Keratinocyte (primary cell): ENCODE results near the gene CHST10. TPM values are rescaled to one million over a fixed set of nuclear protein-coding genes. Genes with fewer than 3 reads are reported as not detected.

Experiments used
- DNase-seq: peaks from one replicate; pipeline ENCODE4 v3.0.0-alpha.2; 2011; ENCODE audit warnings: low read depth, missing footprints, low spot score
- FAIRE-seq: peaks from 2 replicates; lab custom pipeline; 2011; peaks lifted over from hg19 to GRCh38; lab: Jason Lieb, UNC
- H2AFZ ChIP-seq: 2 replicates; pipeline ENCODE4 v1.6.0; 2012; ENCODE audit warnings: low read length, control low read depth, inconsistent platforms; ENCODE audit not compliant: control insufficient read depth
- H3K27ac ChIP-seq: 2 replicates; pipeline ENCODE4 v1.5.1; 2011; ENCODE audit warnings: low read length; ENCODE audit not compliant: control insufficient read depth, insufficient read depth
- H3K27me3 ChIP-seq: 3 replicates; pipeline ENCODE4 v1.6.0; 2011; ENCODE audit warnings: low read length; ENCODE audit not compliant: control insufficient read depth, insufficient read depth; ENCODE audit errors: extremely low read depth
- H3K36me3 ChIP-seq, 2 experiments: 2 replicates in 1 of 2; 3 replicates in 1 of 2; pipeline ENCODE4 v1.5.1; 2011; ENCODE audit warnings: low read length in 2 of 2, mild to moderate bottlenecking in 1 of 2; ENCODE audit not compliant: control insufficient read depth in 2 of 2, insufficient read depth in 2 of 2; ENCODE audit errors: extremely low read depth in 1 of 2
- H3K4me1 ChIP-seq: 3 replicates; pipeline ENCODE4 v1.5.1; 2011; ENCODE audit warnings: low read length; ENCODE audit not compliant: control insufficient read depth, insufficient read depth; ENCODE audit errors: extremely low read depth
- H3K4me2 ChIP-seq: 3 replicates; pipeline ENCODE4 v1.6.0; 2011; ENCODE audit warnings: low read depth, low read length; ENCODE audit not compliant: control insufficient read depth, insufficient read depth; ENCODE audit errors: extremely low read depth
- H3K4me3 ChIP-seq, 3 experiments: fragments of 200-600 bp in 1 of 3; sonication (generic) in 1 of 3; 2 replicates in 2 of 3; 3 replicates in 1 of 3; pipeline ENCODE4 v1.5.1; 2011 to 2016; ENCODE audit warnings: low read length in 3 of 3, mild to moderate bottlenecking in 3 of 3, control low read depth in 2 of 3, inconsistent platforms in 1 of 3, low read depth in 1 of 3, mixed read lengths in 1 of 3, mixed run types in 1 of 3, moderate library complexity in 1 of 3; ENCODE audit not compliant: control insufficient read depth in 2 of 3, insufficient read depth in 2 of 3; ENCODE audit errors: extremely low read depth in 1 of 3
- H3K79me2 ChIP-seq: 2 replicates; pipeline ENCODE4 v1.6.0; 2012; ENCODE audit warnings: low read length; ENCODE audit not compliant: control insufficient read depth, insufficient read depth
- H3K9ac ChIP-seq: 3 replicates; pipeline ENCODE4 v1.6.0; 2011; ENCODE audit warnings: low read length; ENCODE audit not compliant: control insufficient read depth, insufficient read depth; ENCODE audit errors: extremely low read depth
- H3K9me1 ChIP-seq: 3 replicates; pipeline ENCODE4 v1.6.0; 2011; ENCODE audit warnings: low read length; ENCODE audit not compliant: control insufficient read depth, insufficient read depth; ENCODE audit errors: extremely low read depth
- H3K9me3 ChIP-seq: 2 replicates; pipeline ENCODE4 v1.5.1; 2012; ENCODE audit warnings: low read depth, low read length; ENCODE audit not compliant: control insufficient read depth
- H4K20me1 ChIP-seq: 3 replicates; pipeline ENCODE4 v1.6.0; 2011; ENCODE audit warnings: low read length; ENCODE audit not compliant: control insufficient read depth, insufficient read depth; ENCODE audit errors: extremely low read depth
- EZH2 ChIP-seq: IDR thresholded peaks from one replicate; pipeline ENCODE4 v1.6.1; 2012; ENCODE audit warnings: inconsistent platforms, mild to moderate bottlenecking, low read length, moderate library complexity
- dilution Hi-C: fragments of 300-500 bp; cut with MboI; formaldehyde crosslinking; loops from one replicate; pipeline ENCODE4 v1.7.0; 2020; ENCODE audit warnings: low sequenced_read_pairs; ENCODE audit not compliant: extremely low pct_ligation_motif_present
- polyA plus RNA-seq, 5 experiments: library from polyadenylated mRNA; depleted of rRNA in 3 of 5; stranded (reverse) in 3 of 5; stranded (forward) in 1 of 5; unstranded in 1 of 5; fragments of >200 nt; gene quantifications; 1 replicate in 1 of 5; 2 replicates in 3 of 5; 3 replicates in 1 of 5; pipeline versions ENCODE4 v1.2.1 to v1.2.3, GENCODE V29; 2011 to 2012; ENCODE audit warnings: missing spikeins in 2 of 5, low read depth in 1 of 5, low replicate concordance in 1 of 5
- TF ChIP-seq, protein P1 (sequence below), 3 experiments: IDR thresholded peaks in 1 of 3; conservative IDR thresholded peaks in 1 of 3; optimal IDR thresholded peaks in 1 of 3; 2 replicates in 2 of 3; 3 replicates in 1 of 3; pipeline versions ENCODE3 to v1.5.1; 2011; ENCODE audit warnings: low read length in 3 of 3, mild to moderate bottlenecking in 3 of 3, moderate library complexity in 2 of 3, control low read depth in 1 of 3, inconsistent platforms in 1 of 3; ENCODE audit not compliant: insufficient read depth in 2 of 3; ENCODE audit errors: extremely low read depth in 1 of 3

The CHST10 gene
- polyA plus RNA-seq, 1 donor (not counting 4 experiments of a cell fraction or from before 2014, with no cell fraction given) = 1.6 TPM

DNA sequence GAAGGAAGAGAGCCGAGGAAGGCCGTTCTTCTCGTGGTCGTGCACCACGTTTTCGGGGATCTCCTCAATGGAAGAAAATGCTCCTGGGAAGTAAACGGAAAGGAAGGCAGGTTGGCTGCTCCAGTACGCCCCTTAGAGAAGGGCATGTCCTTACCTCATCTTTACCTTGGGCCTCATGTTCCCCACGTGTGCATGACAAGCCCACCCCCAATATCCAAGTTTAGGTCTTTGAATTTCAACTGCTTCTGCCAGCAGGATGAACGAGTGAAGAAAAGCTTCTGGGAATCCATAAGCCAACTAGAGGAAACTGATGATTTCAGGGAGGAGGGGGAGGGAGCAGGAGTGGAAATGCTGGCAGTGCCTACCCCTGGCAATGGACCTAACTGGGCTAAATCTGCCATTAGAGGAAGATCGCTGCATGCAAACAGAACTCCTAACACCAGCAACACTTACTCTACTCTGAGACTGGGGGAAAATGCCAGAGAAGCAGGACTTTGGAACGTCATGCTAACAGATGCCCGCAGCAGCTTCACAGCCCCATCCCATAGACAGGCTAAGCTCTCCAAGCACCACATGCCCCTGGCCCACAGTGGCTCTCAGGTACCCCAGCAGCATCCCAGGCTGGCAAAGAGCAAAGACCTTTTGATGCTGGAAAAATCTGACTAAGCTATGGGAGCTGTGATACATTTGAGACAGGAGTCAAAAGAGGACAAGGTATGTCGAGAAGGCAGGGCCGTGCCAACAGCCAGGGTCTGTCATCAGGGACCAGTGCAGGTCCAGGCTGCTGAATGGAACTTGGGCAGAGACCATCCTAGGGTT, 21.7 kb downstream of the CHST10 start:
- no peak overlapping the region for H3K27ac ChIP-seq
- no peak for FAIRE-seq

GRCh38 chr2:100394111-100394641, 23.3 kb downstream of the CHST10 start:
- H3K36me3 ChIP-seq = no peaks in the 10 kb centered on the region
- no peaks in the 10 kb centered on the region for H3K9me3 ChIP-seq
- H3K27me3 ChIP-seq = no peaks in the 10 kb centered on the region
- H3K9me1 ChIP-seq = no peaks in the 10 kb centered on the region
- no peak overlapping the region for H2AFZ ChIP-seq
- H3K4me1 ChIP-seq = no peaks in the 10 kb centered on the region
- no peak overlapping the region for H3K4me2 ChIP-seq
- H3K79me2 ChIP-seq = no peaks in the 10 kb centered on the region
- dilution Hi-C loops = no loop called here
- DNase-seq (no peak), FAIRE-seq (no peak)
- H4K20me1 ChIP-seq = no peaks in the 10 kb centered on the region
- no peak overlapping the region for H3K4me3 ChIP-seq
- no peak overlapping the region for H3K27ac ChIP-seq
- TF ChIP-seq, protein P1, sequence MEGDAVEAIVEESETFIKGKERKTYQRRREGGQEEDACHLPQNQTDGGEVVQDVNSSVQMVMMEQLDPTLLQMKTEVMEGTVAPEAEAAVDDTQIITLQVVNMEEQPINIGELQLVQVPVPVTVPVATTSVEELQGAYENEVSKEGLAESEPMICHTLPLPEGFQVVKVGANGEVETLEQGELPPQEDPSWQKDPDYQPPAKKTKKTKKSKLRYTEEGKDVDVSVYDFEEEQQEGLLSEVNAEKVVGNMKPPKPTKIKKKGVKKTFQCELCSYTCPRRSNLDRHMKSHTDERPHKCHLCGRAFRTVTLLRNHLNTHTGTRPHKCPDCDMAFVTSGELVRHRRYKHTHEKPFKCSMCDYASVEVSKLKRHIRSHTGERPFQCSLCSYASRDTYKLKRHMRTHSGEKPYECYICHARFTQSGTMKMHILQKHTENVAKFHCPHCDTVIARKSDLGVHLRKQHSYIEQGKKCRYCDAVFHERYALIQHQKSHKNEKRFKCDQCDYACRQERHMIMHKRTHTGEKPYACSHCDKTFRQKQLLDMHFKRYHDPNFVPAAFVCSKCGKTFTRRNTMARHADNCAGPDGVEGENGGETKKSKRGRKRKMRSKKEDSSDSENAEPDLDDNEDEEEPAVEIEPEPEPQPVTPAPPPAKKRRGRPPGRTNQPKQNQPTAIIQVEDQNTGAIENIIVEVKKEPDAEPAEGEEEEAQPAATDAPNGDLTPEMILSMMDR (optimal IDR thresholded peaks at IDR 0.05 in 1 of 3, IDR thresholded peaks at IDR 0.05 in 1 of 3, conservative IDR thresholded peaks at IDR 0.05 in 1 of 3; ENCODE audit: extremely low read depth in 1 of 3, insufficient read depth in 2 of 3, low read length in 3 of 3) = no peak
- no peak overlapping the region for H3K9ac ChIP-seq

More for the DNA sequence above, 21.7 kb downstream of the CHST10 start:
- Histone ChIP-seq H3K9me3 (no peaks in the 10 kb centered on the region), H3K27me3 (no peaks in the 10 kb centered on the region), H4K20me1 (no peaks in the 10 kb centered on the region), H3K9ac (no peak overlapping the region), H3K36me3 (no peaks in the 10 kb centered on the region), H3K4me2 (no peak overlapping the region), H3K4me3 (no peak overlapping the region), H2AFZ (no peak overlapping the region), H3K4me1 (no peaks in the 10 kb centered on the region), H3K9me1 (no peaks in the 10 kb centered on the region), H3K79me2 (no peaks in the 10 kb centered on the region)
- TF ChIP-seq EZH2 = no peak
- TF ChIP-seq, protein P1 (optimal IDR thresholded peaks at IDR 0.05 in 1 of 3, IDR thresholded peaks at IDR 0.05 in 1 of 3, conservative IDR thresholded peaks at IDR 0.05 in 1 of 3; ENCODE audit: extremely low read depth in 1 of 3, insufficient read depth in 2 of 3, low read length in 3 of 3) = no peak
- no peak for DNase-seq
- dilution Hi-C loops = no loop called here
